Esophagus muscularis mucosa (tissue), 4 donors: ENCODE data around the gene ACY1. TPM values are rescaled to one million over a fixed set of nuclear protein-coding genes. Genes with fewer than 3 reads are reported as not detected.

Experiments
- DNase-seq: peaks from one replicate; pipeline ENCODE4 v3.0.0-alpha.2; 2017; ENCODE audit errors: extremely low spot score
- H3K27ac ChIP-seq, 4 donors: fragments of 200-600 bp; sonication (generic); replicated peaks in 1 of 4; 1 replicate in 3 of 4; 2 replicates in 1 of 4; pipeline ENCODE4 v1.5.1; 2016 to 2019; ENCODE audit warnings: mild to moderate bottlenecking in 1 of 4
- H3K27me3 ChIP-seq, 4 donors: fragments of 200-600 bp; sonication (generic); one replicate each; pipeline versions ENCODE4 v1.5.1 to v1.6.0; 2016 to 2019
- H3K36me3 ChIP-seq, 4 donors: fragments of 200-600 bp; sonication (generic); one replicate each; pipeline ENCODE4 v1.5.1; 2016 to 2019
- H3K4me1 ChIP-seq, 4 donors: fragments of 200-600 bp; sonication (generic); one replicate each; pipeline ENCODE4 v1.5.1; 2016 to 2019
- H3K4me3 ChIP-seq, 4 donors: fragments of 200-600 bp; sonication (generic); 1 replicate in 2 of 4; 2 replicates in 2 of 4; pipeline ENCODE4 v1.5.1; 2016 to 2019; ENCODE audit warnings: mild to moderate bottlenecking in 4 of 4, moderate library complexity in 1 of 4
- H3K9me3 ChIP-seq, 4 donors: fragments of 200-600 bp; sonication (generic); 1 replicate in 3 of 4; 2 replicates in 1 of 4; pipeline ENCODE4 v1.5.1; 2016 to 2019
- EP300 ChIP-seq: sonication (generic); formaldehyde crosslinking; IDR thresholded peaks from one replicate; pipeline ENCODE4 v1.6.1; 2017; ENCODE audit warnings: antibody characterized with exemption
- POLR2A ChIP-seq: fragments of 450-650 bp; IDR thresholded peaks from one replicate; pipeline ENCODE4 v1.6.1; 2017; ENCODE audit warnings: antibody characterized with exemption, moderate library complexity, mild to moderate bottlenecking, low read depth
- POLR2AphosphoS5 ChIP-seq, 2 donors: sonication (generic); formaldehyde crosslinking; IDR thresholded peaks; one replicate each; pipeline ENCODE4 v1.6.1; 2017; ENCODE audit warnings: antibody characterized with exemption in 2 of 2
- WGBS: methylation state at CpG from one replicate; pipeline ENCODE4 v1.1.5; 2018; 5-methylcytosine and 5-hydroxymethylcytosine counted together
- intact Hi-C: fragments of 100-400 bp; cut with DNase I; formaldehyde crosslinking; loops from one replicate; pipeline ENCODE4 v1.15.1; 2023
- total RNA-seq, 4 donors: library from RNA; depleted of rRNA; stranded (reverse); fragments of >200 nt; gene quantifications; one replicate each; pipeline versions ENCODE4 v1.1.0 to v1.2.1, GENCODE V29; 2016
- TF ChIP-seq, protein P1 (sequence below), 3 experiments: fragments of 200-600 bp in 2 of 3; fragments of 450-650 bp in 1 of 3; sonication (generic) in 2 of 3; IDR thresholded peaks; one replicate each; pipeline ENCODE4 v1.5.1; 2017 to 2019; ENCODE audit warnings: antibody characterized with exemption in 3 of 3, mild to moderate bottlenecking in 2 of 3, moderate library complexity in 1 of 3

Gene ACY1
- total RNA-seq, 4 donors from 2014 or later = 10.0 to 19.2 (median 15.8) TPM

DNA sequence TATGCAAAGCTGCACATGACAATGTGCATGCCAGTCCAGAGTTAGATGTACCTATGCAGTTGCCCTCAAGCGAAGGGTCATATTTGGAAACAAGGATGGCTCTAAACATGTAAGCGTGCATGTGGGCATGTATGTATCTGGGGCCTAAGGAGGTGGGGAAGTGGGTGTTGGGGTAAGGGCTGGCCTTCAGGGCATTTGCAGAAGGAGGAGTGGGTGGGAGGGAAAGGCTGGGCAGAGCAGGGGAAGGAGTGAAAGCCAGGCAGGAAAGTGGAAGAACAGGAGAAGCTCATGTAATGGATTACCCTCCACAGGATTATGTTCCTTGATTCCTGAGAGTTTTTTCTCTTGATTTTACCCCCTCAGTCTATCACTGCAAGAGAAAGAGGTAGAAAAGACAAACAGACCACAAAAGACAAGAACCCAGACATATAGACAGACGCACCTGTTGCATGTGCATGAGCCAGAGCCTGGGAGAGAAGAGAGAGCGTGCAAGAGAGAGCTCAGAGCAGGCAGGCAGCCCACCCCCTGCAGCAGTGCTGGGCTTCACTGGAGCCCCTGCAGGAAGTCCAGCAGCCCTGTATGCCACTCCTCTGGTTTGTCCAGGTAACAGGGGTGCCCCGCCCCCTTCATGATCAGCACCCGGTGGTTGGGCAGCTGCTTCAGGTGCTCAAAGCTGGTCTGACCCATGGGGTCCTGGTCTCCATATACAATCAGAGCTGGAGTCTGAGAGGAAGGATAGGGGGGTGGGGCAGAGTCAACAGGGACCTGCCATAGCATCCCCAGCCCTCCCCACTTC is 14.3 kb upstream of the ACY1 start:
- Histone ChIP-seq H3K4me1 (peaks cover 46 to 73% (median 59%) of the 10 kb centered on the region in 4 donors), H3K27ac (peak overlapping the region in 3 of 4 donors; percentile 92 to 97 (median 97)), H3K9me3 (no peaks in the 10 kb centered on the region), H3K36me3 (peaks cover 0 to 8% (median 6%) of the 10 kb centered on the region in 4 donors), H3K4me3 (no peak overlapping the region), H3K27me3 (no peaks in the 10 kb centered on the region)
- no peak for DNase-seq
- 91% methylated on average over 6 of the region's 6 CpGs for WGBS
- intact Hi-C loops = no loop called here
- TF ChIP-seq, protein P1, sequence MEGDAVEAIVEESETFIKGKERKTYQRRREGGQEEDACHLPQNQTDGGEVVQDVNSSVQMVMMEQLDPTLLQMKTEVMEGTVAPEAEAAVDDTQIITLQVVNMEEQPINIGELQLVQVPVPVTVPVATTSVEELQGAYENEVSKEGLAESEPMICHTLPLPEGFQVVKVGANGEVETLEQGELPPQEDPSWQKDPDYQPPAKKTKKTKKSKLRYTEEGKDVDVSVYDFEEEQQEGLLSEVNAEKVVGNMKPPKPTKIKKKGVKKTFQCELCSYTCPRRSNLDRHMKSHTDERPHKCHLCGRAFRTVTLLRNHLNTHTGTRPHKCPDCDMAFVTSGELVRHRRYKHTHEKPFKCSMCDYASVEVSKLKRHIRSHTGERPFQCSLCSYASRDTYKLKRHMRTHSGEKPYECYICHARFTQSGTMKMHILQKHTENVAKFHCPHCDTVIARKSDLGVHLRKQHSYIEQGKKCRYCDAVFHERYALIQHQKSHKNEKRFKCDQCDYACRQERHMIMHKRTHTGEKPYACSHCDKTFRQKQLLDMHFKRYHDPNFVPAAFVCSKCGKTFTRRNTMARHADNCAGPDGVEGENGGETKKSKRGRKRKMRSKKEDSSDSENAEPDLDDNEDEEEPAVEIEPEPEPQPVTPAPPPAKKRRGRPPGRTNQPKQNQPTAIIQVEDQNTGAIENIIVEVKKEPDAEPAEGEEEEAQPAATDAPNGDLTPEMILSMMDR (IDR thresholded peaks at IDR 0.05) = no peak
- TF ChIP-seq POLR2A = no peak
- no peak for TF ChIP-seq EP300
- no peak for TF ChIP-seq POLR2AphosphoS5 (IDR thresholded peaks at IDR 0.05)

DNA sequence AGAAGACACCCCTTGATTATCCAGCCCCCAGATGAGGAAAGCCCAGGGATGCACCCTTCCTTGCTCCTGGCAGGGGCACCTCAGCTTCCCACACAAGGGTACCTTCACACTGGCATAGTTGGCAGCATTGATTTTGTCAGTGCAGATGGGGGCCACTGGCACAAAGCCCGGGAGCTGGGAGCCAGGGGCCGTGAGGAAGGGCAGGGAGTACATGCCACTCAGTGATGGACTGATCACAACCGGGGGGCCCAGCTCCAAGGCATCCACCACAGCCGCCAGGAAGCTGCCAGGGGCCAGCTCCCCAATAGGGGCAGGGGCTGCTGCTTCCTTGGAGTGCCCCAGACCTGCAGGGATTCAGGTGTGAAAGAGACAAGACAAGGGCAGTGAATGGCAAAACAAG is 13.5 kb upstream of the ACY1 start:
- 81% methylated on average over 4 of the region's 4 CpGs for WGBS
- H3K9me3 ChIP-seq = no peaks in the 10 kb centered on the region
- no peak overlapping the region for H3K27ac ChIP-seq
- no peak for DNase-seq
- H3K36me3 ChIP-seq = peaks cover 0 to 8% (median 6%) of the 10 kb centered on the region in 4 donors
- no peak for TF ChIP-seq POLR2A
- no peak for TF ChIP-seq EP300
- TF ChIP-seq, protein P1 (IDR thresholded peaks at IDR 0.05) = no peak
- TF ChIP-seq POLR2AphosphoS5 (IDR thresholded peaks at IDR 0.05) = no peak
- H3K4me3 ChIP-seq = no peak overlapping the region
- intact Hi-C loops = no loop called here
- H3K27me3 ChIP-seq = no peaks in the 10 kb centered on the region
- peaks cover 45 to 73% (median 59%) of the 10 kb centered on the region in 4 donors for H3K4me1 ChIP-seq

DNA sequence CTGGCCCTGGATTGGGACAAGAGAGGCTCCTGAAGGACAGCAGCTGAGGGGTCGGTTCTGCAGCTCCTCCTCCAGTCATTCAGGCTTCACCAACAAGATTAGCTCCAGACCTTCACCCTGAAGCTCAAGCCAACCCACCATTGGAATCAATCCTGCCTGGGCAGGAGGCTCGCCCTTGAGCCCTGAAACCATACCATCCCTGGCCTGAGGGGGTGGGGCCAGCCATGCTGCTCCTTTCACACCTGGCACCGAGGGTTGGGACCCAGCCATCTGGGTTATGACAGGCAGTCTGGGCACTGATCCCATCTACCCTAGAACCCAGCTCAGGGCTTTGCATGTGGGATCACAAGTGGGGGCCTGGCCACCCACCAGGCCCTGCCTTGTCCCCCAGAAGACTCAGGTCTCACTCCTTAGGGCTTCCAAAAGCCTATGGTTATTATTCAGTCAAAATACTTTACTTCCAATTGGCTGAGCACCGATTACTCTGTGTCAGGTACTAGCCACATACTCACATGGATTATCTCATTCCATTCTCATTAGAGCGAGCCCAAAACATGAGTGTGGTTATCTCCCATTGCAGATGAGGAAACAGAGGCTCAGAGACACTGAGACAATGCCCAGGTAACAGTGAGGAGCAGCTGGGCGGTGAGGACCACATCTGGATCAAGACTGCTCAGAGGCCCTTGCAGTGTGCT is 12.6 kb upstream of the ACY1 start:
- peak overlapping the region in 1 of 4 donors; percentile 24 for H3K27ac ChIP-seq
- intact Hi-C loops = no loop called here
- WGBS = 89% methylated on average over 3 of the region's 6 CpGs
- no peak overlapping the region for H3K4me3 ChIP-seq
- peaks cover 41 to 73% (median 57%) of the 10 kb centered on the region in 4 donors for H3K4me1 ChIP-seq
- H3K27me3 ChIP-seq = no peaks in the 10 kb centered on the region
- no peak for DNase-seq
- TF ChIP-seq, protein P1 (IDR thresholded peaks at IDR 0.05) = no peak
- TF ChIP-seq POLR2A (no peak), POLR2AphosphoS5 (IDR thresholded peaks at IDR 0.05) (no peak), EP300 (no peak)
- no peaks in the 10 kb centered on the region for H3K9me3 ChIP-seq
- H3K36me3 ChIP-seq = peaks cover 0 to 6% (median 5%) of the 10 kb centered on the region in 4 donors

DNA sequence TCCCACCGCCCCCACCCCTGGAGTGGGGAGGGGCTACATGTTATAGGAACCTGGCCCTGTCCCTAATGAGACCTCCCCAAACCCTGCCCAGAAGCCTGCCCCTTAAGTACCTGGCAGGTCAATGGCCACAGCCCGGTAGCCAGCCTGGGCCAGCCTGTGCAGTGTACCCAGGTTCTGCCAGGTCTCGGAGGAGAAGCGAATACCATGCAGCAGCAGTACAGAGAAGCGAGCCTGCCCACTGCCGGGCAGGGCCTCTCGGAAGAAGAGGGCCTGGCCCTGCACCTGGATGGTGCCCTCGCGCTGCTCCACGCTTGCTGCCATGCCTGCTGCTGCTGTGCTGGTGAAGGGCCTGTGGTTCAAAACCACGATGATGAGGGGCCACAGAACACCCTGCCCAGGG is 12.0 kb upstream of the ACY1 start:
- Histone ChIP-seq H3K27me3 (no peaks in the 10 kb centered on the region), H3K4me3 (no peak overlapping the region), H3K36me3 (peaks cover 0 to 6% (median 5%) of the 10 kb centered on the region in 4 donors), H3K27ac (peak overlapping the region in 1 of 4 donors; percentile 24), H3K9me3 (no peaks in the 10 kb centered on the region), H3K4me1 (peaks cover 41 to 73% (median 57%) of the 10 kb centered on the region in 4 donors)
- TF ChIP-seq POLR2A (no peak), EP300 (no peak), POLR2AphosphoS5 (IDR thresholded peaks at IDR 0.05) (no peak)
- TF ChIP-seq, protein P1 (IDR thresholded peaks at IDR 0.05) = no peak
- intact Hi-C loops = no loop called here
- WGBS = 94% methylated on average over 7 of the region's 11 CpGs
- no peak for DNase-seq
